ENCODE results near the gene ERGIC3.
"Not testable (repeated sequence)": the region's sequence is repeated elsewhere in the genome, so short reads cannot be mapped to it uniquely, and the experiment has no call there.

Gene ERGIC3

GRCh38 chr20:35515341-35515740 lies 26.5 kb upstream of the ERGIC3 start:
- DNase-seq (ENCODE audit: extremely low read depth, insufficient read length), result no peak
- no peak overlapping the region for H3K4me3 ChIP-seq (replicated peaks; ENCODE audit: low read depth, low read length)
- H3K27me3 ChIP-seq (replicated peaks; ENCODE audit: control insufficient read depth, insufficient read depth, low read length), result no peaks in the 10 kb centered on the region
- peaks cover 14% of the 10 kb centered on the region for H3K36me3 ChIP-seq (ENCODE audit: control insufficient read depth, insufficient read depth, low read length)
- no peak for TF ChIP-seq CTCF (IDR thresholded peaks at IDR 0.05; ENCODE audit: insufficient read depth, low read length, poor library complexity, severe bottlenecking)

GRCh38 chr20:35515949-35516645 lies 25.8 kb upstream of the ERGIC3 start:
- H3K36me3 ChIP-seq (ENCODE audit: control insufficient read depth, insufficient read depth, low read length), result peaks cover 14% of the 10 kb centered on the region

GRCh38 chr20:35517125-35517524 lies 24.8 kb upstream of the ERGIC3 start:
- DNase-seq (ENCODE audit: extremely low read depth, insufficient read length), result no peak
- Histone ChIP-seq H3K27me3 (replicated peaks; ENCODE audit: control insufficient read depth, insufficient read depth, low read length) (no peaks in the 10 kb centered on the region), H3K4me3 (replicated peaks; ENCODE audit: low read depth, low read length) (no peak overlapping the region), H3K36me3 (ENCODE audit: control insufficient read depth, insufficient read depth, low read length) (peaks cover 5% of the 10 kb centered on the region)
- TF ChIP-seq CTCF (IDR thresholded peaks at IDR 0.05; ENCODE audit: insufficient read depth, low read length, poor library complexity, severe bottlenecking), result no peak

More at GRCh38 chr20:35515949-35516645, 25.8 kb upstream of the ERGIC3 start:
- Histone ChIP-seq H3K27me3 (replicated peaks; ENCODE audit: control insufficient read depth, insufficient read depth, low read length) (no peaks in the 10 kb centered on the region), H3K4me3 (replicated peaks; ENCODE audit: low read depth, low read length) (no peak overlapping the region)
- DNase-seq (ENCODE audit: extremely low read depth, insufficient read length), result no peak
- no peak for TF ChIP-seq CTCF (IDR thresholded peaks at IDR 0.05; ENCODE audit: insufficient read depth, low read length, poor library complexity, severe bottlenecking)

- H3K27me3 ChIP-seq (replicated peaks; ENCODE audit: control insufficient read depth, insufficient read depth, low read length), result not testable (repeated sequence)
Observed at GRCh38 chr20:35517767-35518166, 24.1 kb upstream of the ERGIC3 start.

GRCh38 chr20:35518955-35519354 lies 22.9 kb upstream of the ERGIC3 start:
- no peak for TF ChIP-seq CTCF (IDR thresholded peaks at IDR 0.05; ENCODE audit: insufficient read depth, low read length, poor library complexity, severe bottlenecking)

More at GRCh38 chr20:35517767-35518166, 24.1 kb upstream of the ERGIC3 start:
- not testable (repeated sequence) for H3K4me3 ChIP-seq (replicated peaks; ENCODE audit: low read depth, low read length); DNase-seq (ENCODE audit: extremely low read depth, insufficient read length); H3K36me3 ChIP-seq (ENCODE audit: control insufficient read depth, insufficient read depth, low read length)

GRCh38 chr20:35523298-35523888 lies 18.5 kb upstream of the ERGIC3 start:
- DNase-seq (ENCODE audit: extremely low read depth, insufficient read length), result no peak
- Histone ChIP-seq H3K27me3 (replicated peaks; ENCODE audit: control insufficient read depth, insufficient read depth, low read length) (no peaks in the 10 kb centered on the region), H3K36me3 (ENCODE audit: control insufficient read depth, insufficient read depth, low read length) (no peaks in the 10 kb centered on the region), H3K4me3 (replicated peaks; ENCODE audit: low read depth, low read length) (no peak overlapping the region)
- TF ChIP-seq CTCF (IDR thresholded peaks at IDR 0.05; ENCODE audit: insufficient read depth, low read length, poor library complexity, severe bottlenecking), result peak; percentile 70

More at GRCh38 chr20:35518955-35519354, 22.9 kb upstream of the ERGIC3 start:
- Histone ChIP-seq H3K27me3 (replicated peaks; ENCODE audit: control insufficient read depth, insufficient read depth, low read length) (no peaks in the 10 kb centered on the region), H3K36me3 (ENCODE audit: control insufficient read depth, insufficient read depth, low read length) (no peaks in the 10 kb centered on the region), H3K4me3 (replicated peaks; ENCODE audit: low read depth, low read length) (no peak overlapping the region)
- no peak for DNase-seq (ENCODE audit: extremely low read depth, insufficient read length)

Measured in GM06990 (cell line).